MCF 10A (cell line): ENCODE measurements around the gene MAPK8IP2. TPM values are rescaled to one million over a fixed set of nuclear protein-coding genes. Genes with fewer than 3 reads are reported as not detected.
A peak's percentile ranks its signal among the peaks of the same experiment; 100 is the strongest.

Source experiments
- BruUV-seq: library from RNA; stranded (reverse); fragments of 400-500 nt; replicated peaks from 2 replicates; lab custom pipeline; 2021; lab: Mats Ljungman, UMichigan
- CTCF ChIA-PET: fragments of 300-600 bp; sonication (Branson Sonifier 250); formaldehyde crosslinking; extraction: SDS; loops from one replicate; lab custom pipeline; 2021; ENCODE audit warnings: antibody characterized with exemption, inconsistent platforms; lab: Yijun Ruan, JAX
- POLR2A ChIA-PET: fragments of 300-600, 350-650 bp; sonication (Branson Sonifier 250); formaldehyde crosslinking; extraction: SDS; loops from one replicate; lab custom pipeline; 2020; ENCODE audit warnings: antibody characterized with exemption, inconsistent platforms; lab: Yijun Ruan, JAX
- DNase-seq: peaks from one replicate; pipeline ENCODE4 v3.0.0-alpha.2; 2018; ENCODE audit not compliant: unreplicated experiment
- H3K27ac Mint-ChIP-seq: one replicate; pipeline ENCODE4 v1.8.0; 2022; ENCODE audit warnings: mild to moderate bottlenecking, low read depth, mixed read lengths; ENCODE audit not compliant: unreplicated experiment
- H3K27me3 Mint-ChIP-seq: one replicate; pipeline ENCODE4 v1.8.0; 2022; ENCODE audit warnings: mixed read lengths; ENCODE audit not compliant: insufficient read depth, unreplicated experiment
- H3K36me3 Mint-ChIP-seq: one replicate; pipeline ENCODE4 v1.8.0; 2022; ENCODE audit warnings: mild to moderate bottlenecking, moderate library complexity, mixed read lengths; ENCODE audit not compliant: insufficient read depth, unreplicated experiment
- H3K4me1 Mint-ChIP-seq: one replicate; pipeline ENCODE4 v1.8.0; 2022; ENCODE audit warnings: mixed read lengths; ENCODE audit not compliant: insufficient read depth, unreplicated experiment
- H3K4me3 Mint-ChIP-seq: one replicate; pipeline ENCODE4 v1.8.0; 2022; ENCODE audit warnings: mild to moderate bottlenecking, moderate library complexity, mixed read lengths; ENCODE audit not compliant: unreplicated experiment
- H3K9me3 Mint-ChIP-seq: one replicate; pipeline ENCODE4 v1.8.0; 2022; ENCODE audit warnings: mixed read lengths; ENCODE audit not compliant: unreplicated experiment
- CTCF ChIP-seq: fragments of 200-600 bp; IDR thresholded peaks from one replicate; pipeline ENCODE4 v1.8.0; 2022; ENCODE audit warnings: antibody characterized with exemption, mild to moderate bottlenecking; ENCODE audit not compliant: unreplicated experiment
- intact Hi-C: fragments of 100-400 bp; cut with micrococcal nuclease; formaldehyde crosslinking; loops from 2 replicates; pipeline ENCODE4 v1.14.1; 2022
- total RNA-seq: library from RNA; stranded (reverse); gene quantifications from 2 replicates; pipeline ENCODE4 v1.2.3, GENCODE V29; 2022

Gene MAPK8IP2
- total RNA-seq, 1 experiment from 2014 or later, result 1.2 TPM

- BruUV-seq, result no TSS peak
- intact Hi-C loops, result no loop called here
- no peak for DNase-seq
- H3K36me3 Mint-ChIP-seq, result no peaks in the 10 kb centered on the region
- H3K27me3 Mint-ChIP-seq, result no peaks in the 10 kb centered on the region
- H3K4me3 Mint-ChIP-seq, result no peak overlapping the region
- TF ChIP-seq CTCF, result no peak
- H3K27ac Mint-ChIP-seq, result no peak overlapping the region
- ChIA-PET CTCF (interaction anchor here (0.6 to 1.7 kb wide), 7 partner anchors 9 to 235 kb away, joined by 3 to 5 read pairs (median 4); partner anchors contain the start of gene KLHDC7B), POLR2A (interaction anchor here (0.8 to 2.0 kb wide), 7 partner anchors 9 to 51 kb away, joined by 3 to 15 read pairs (median 3); partner anchors contain the start of gene SCO2)
- no peaks in the 10 kb centered on the region for H3K9me3 Mint-ChIP-seq
- peaks cover 28% of the 10 kb centered on the region for H3K4me1 Mint-ChIP-seq
Measured at GRCh38 chr22:50560034-50560433, 40.6 kb upstream of the MAPK8IP2 start.

GRCh38 chr22:50561401-50562358, 38.9 kb upstream of the MAPK8IP2 start:
- Mint-ChIP-seq H3K4me3 (peak overlapping the region; percentile 15), H3K36me3 (no peaks in the 10 kb centered on the region), H3K4me1 (peaks cover 28% of the 10 kb centered on the region), H3K9me3 (no peaks in the 10 kb centered on the region), H3K27me3 (no peaks in the 10 kb centered on the region), H3K27ac (no peak overlapping the region)
- intact Hi-C loops, result loop anchor here (1.0 kb wide), 2 partner anchors 30 to 35 kb away; no protein-coding TSS in a partner anchor
- CTCF ChIA-PET, result no interaction called here
- POLR2A ChIA-PET, result interaction anchor here (1.2 to 2.0 kb wide), 2 partner anchors 32 to 36 kb away, joined by 3 to 15 read pairs; partner anchors contain the start of genes SCO2 and TYMP
- no peak for TF ChIP-seq CTCF
- DNase-seq, result no peak
- BruUV-seq, result no TSS peak

GRCh38 chr22:50562523-50563412, 37.8 kb upstream of the MAPK8IP2 start, which contains the start of gene SYCE3:
SYCE3 (minus strand) TSS chr22:50562919; CDS start chr22:50556405, 6,514 bp downstream.
- intact Hi-C loops, result loop anchor here (1.0 kb wide), 2 partner anchors 31 to 36 kb away; no protein-coding TSS in a partner anchor
- H3K36me3 Mint-ChIP-seq, result peaks cover 3% of the 10 kb centered on the region
- BruUV-seq, result TSS peak; percentile 90

More at GRCh38 chr22:50562523-50563412, 37.8 kb upstream of the MAPK8IP2 start, which contains the start of gene SYCE3:
- DNase-seq, result peak; percentile 97
- Mint-ChIP-seq H3K27ac (peak within 1 kb of the TSS; percentile 91), H3K27me3 (no peaks in the 10 kb centered on the region), H3K4me1 (peaks cover 28% of the 10 kb centered on the region), H3K4me3 (peak within 1 kb of the TSS; percentile 90), H3K9me3 (no peaks in the 10 kb centered on the region)
- CTCF ChIA-PET, result interaction anchor here (0.6 to 1.9 kb wide), 30 partner anchors 9 to 239 kb away, joined by 3 to 17 read pairs (median 4); partner anchors contain the start of genes LMF2, NCAPH2 and SCO2
- POLR2A ChIA-PET, result interaction anchor here (0.7 to 5.3 kb wide), 16 partner anchors 11 to 318 kb away, joined by 3 to 105 read pairs (median 14); partner anchors contain the start of genes CHKB, KLHDC7B, LMF2 and NCAPH2
- peak; percentile 91 for TF ChIP-seq CTCF
